Astrocyte of the cerebellum (primary cell): Measurements from ENCODE around the gene POU6F2.
A peak's percentile ranks its signal among the peaks of the same experiment; 100 is the strongest.

Experiments
- DNase-seq: peaks from one replicate; pipeline ENCODE4 v3.0.0-alpha.2; 2011; ENCODE audit warnings: low read depth
- H3K4me3 ChIP-seq: 2 replicates; pipeline ENCODE4 v1.5.1; 2011; ENCODE audit warnings: mild to moderate bottlenecking, low read depth, low read length, moderate library complexity
- in situ Hi-C: cut with HindIII; loops from 2 replicates; pipeline ENCODE4 v1.10.0; 2017; ENCODE audit warnings: low sequenced_read_pairs
- TF ChIP-seq, protein P1 (sequence below): IDR thresholded peaks from 2 replicates; pipeline ENCODE4 v1.5.1; 2012; ENCODE audit warnings: low read length, low read depth, moderate library complexity, mild to moderate bottlenecking; ENCODE audit errors: missing control alignments

The POU6F2 gene

DNA sequence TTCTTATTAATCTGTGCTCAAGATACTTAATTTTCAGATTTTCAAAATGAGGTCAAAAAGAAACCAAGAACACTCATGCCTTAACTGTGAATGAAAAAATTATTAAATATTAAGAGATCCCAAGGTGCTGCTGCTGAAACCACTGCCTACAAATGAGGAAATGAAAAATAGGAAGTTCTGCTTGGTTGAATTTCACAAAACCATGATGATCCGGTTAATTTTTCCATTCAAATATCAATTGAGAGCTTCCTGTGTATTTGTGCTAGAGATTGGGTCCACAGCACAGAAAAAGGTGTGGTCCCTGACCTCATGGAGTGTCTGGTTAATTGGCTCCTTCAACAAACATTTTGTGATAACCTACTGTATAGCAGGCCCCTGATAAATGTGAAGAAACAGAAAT, 455.8 kb downstream of the POU6F2 start:
- no peak overlapping the region for H3K4me3 ChIP-seq
- in situ Hi-C loops, result no loop called here
- TF ChIP-seq, protein P1, sequence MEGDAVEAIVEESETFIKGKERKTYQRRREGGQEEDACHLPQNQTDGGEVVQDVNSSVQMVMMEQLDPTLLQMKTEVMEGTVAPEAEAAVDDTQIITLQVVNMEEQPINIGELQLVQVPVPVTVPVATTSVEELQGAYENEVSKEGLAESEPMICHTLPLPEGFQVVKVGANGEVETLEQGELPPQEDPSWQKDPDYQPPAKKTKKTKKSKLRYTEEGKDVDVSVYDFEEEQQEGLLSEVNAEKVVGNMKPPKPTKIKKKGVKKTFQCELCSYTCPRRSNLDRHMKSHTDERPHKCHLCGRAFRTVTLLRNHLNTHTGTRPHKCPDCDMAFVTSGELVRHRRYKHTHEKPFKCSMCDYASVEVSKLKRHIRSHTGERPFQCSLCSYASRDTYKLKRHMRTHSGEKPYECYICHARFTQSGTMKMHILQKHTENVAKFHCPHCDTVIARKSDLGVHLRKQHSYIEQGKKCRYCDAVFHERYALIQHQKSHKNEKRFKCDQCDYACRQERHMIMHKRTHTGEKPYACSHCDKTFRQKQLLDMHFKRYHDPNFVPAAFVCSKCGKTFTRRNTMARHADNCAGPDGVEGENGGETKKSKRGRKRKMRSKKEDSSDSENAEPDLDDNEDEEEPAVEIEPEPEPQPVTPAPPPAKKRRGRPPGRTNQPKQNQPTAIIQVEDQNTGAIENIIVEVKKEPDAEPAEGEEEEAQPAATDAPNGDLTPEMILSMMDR, result no peak
- DNase-seq, result no peak

DNA sequence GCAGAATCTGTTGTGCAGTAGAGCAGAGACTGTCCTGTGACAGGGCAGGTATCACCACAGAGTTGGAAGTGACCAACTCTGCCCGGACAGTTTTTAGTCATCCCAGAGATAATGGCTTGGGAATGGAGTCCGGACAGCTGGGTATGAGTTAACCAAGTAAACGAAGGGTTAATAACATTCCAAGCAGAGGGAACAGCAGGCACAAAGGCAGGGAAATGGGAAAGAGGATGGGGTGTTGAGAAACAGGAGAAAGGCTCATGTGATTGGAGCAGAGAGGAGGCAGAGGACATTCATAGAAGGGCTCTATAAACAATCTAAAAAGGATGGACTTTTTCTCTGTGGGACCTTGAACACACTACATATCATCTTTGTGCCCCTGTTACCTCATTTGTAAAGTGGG, 456.3 kb downstream of the POU6F2 start:
- in situ Hi-C loops, result no loop called here
- DNase-seq, result no peak
- H3K4me3 ChIP-seq, result no peak overlapping the region
- TF ChIP-seq, protein P1, result no peak

DNA sequence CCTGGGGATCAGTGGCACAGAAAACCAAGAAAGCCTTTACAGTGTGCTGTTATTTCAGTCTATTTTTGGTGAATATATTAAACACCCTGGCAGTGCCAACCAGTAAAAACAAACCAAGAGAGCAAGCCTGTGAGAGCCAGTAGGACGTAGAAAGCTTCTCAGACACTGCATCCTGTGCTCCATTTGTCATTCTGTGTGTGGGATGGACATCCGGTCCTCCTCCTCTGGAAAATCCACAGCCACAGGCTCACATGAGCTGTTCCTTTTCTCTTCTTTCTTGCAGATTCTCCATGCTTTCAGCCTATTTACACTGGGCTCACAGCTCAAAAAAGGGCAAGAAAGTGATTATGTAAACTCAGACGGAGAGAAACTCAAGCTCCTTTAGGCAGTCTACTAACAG, 468.8 kb downstream of the POU6F2 start:
- in situ Hi-C loops, result no loop called here
- no peak for DNase-seq

DNA sequence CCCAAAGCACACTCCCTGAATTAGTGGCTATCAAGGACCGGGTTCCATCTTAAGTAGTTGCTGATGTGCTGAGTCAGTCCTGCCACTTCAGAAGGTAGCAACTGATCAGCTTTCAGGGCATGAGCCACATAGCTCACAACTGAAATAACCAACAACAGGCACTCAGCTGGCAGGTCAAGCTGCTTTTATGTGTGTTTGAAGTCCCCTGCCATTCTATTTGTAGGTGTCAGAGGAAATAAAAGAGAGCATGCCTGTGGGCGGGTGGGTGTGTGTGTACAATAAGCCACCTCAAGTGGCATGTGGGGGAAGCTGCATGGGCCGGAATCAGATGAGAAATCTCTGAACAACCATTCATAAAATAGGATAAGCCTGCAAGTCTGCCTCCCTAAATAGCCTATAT, 474.2 kb downstream of the POU6F2 start:
- TF ChIP-seq, protein P1, result no peak
- no peak overlapping the region for H3K4me3 ChIP-seq
- in situ Hi-C loops, result loop anchor here (25.0 kb wide), 2 partner anchors 515 to 640 kb away; no protein-coding TSS in a partner anchor
- DNase-seq, result no peak

More for the DNA sequence above, 468.8 kb downstream of the POU6F2 start:
- TF ChIP-seq, protein P1, result no peak
- H3K4me3 ChIP-seq, result no peak overlapping the region

DNA sequence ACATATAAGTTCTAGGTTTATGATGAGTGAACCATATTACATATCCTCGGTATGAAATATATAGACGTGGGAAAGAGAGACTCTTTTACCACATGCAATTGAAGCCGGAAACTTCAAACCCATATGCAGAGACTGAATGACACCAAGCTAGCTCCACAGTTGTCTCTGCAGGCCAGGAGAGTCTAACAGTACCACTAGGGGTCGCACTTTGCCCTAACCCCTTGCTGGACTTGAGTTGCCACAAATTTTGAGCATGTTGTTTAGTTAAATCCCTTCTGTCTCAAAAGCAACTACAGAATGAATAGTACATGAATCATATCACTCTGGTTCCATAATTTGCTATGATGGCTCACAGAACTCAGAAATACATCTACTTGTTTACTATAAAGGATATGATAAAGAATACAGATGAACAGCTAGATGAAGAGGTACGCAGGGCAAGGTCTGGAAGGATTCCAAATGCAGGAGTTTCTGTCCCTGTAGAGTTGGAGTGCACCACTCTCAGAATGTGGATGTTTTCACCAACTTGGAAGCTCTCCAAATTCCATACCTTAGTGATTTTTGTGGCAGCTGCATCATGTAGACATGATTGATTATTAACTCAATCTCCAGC, 476.1 kb downstream of the POU6F2 start:
- DNase-seq, result peak; percentile 4
- in situ Hi-C loops, result loop anchor here (25.0 kb wide), 2 partner anchors 517 to 642 kb away; no protein-coding TSS in a partner anchor
- H3K4me3 ChIP-seq, result no peak overlapping the region
- TF ChIP-seq, protein P1, result peak; percentile 73

DNA sequence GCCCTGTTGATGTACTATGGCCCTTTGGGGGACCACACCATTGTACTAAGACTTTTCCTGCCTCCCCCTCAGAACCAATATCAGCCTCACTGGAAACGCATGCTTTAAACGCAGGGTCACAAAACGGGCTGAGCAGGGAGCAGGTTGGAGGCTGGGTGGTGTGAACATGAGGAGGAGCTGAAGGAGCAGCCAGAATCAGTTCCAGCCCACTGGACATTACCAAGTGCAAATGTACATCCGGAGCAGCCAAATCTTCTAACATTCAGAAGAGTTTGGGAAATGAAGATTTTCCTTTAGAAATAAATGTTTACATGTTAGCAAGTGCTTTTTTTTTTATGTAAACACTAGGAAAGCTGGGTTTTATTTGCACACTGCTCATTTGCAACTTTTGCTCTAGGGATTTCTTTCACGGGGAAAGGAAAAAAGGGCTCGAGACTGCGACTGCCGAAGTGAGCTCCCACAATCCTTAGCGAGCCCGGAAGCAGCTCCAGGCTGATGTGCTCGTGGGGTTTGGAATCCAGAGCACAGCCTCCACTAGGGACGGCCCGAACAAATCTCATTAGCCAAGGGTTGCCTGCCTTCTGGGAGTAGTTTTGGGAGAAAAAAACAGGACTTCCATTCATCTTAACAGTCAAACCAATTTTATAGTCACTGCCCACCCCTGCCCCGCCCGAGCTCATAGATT, 480.5 kb downstream of the POU6F2 start:
- DNase-seq, result no peak
- in situ Hi-C loops, result loop anchor here (25.0 kb wide), 2 partner anchors 521 to 646 kb away; no protein-coding TSS in a partner anchor
- no peak overlapping the region for H3K4me3 ChIP-seq
- TF ChIP-seq, protein P1, result no peak
